ENCODE results near the gene EIF5AL1.
"Not testable (repeated sequence)": the region's sequence is repeated elsewhere in the genome, so short reads cannot be mapped to it uniquely, and the experiment has no call there.

EIF5AL1 gene

DNA sequence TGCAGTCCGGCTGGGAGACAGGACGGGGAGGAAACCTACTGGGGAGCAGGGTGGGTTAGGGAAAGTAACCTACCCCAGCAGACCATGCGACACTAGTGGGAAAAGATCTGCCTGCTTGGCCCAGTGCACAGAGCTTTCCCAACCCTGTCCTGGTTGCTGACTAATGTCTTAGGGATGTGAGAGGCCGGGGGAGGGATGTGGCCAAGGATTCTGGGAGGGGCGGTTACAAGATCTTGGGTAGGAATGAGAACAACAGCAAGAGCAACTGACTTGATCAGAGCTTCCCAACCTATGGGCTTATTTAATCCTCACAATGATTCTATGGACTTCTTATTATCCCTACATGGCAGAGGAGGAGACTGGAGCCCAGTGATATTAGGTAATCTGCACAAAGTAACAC lies 24.0 kb upstream of the EIF5AL1 start:
- no peak for DNase-seq

- DNase-seq, result no peak
Measured at GRCh38 chr10:79488870-79489269, 23.5 kb upstream of the EIF5AL1 start.

DNA sequence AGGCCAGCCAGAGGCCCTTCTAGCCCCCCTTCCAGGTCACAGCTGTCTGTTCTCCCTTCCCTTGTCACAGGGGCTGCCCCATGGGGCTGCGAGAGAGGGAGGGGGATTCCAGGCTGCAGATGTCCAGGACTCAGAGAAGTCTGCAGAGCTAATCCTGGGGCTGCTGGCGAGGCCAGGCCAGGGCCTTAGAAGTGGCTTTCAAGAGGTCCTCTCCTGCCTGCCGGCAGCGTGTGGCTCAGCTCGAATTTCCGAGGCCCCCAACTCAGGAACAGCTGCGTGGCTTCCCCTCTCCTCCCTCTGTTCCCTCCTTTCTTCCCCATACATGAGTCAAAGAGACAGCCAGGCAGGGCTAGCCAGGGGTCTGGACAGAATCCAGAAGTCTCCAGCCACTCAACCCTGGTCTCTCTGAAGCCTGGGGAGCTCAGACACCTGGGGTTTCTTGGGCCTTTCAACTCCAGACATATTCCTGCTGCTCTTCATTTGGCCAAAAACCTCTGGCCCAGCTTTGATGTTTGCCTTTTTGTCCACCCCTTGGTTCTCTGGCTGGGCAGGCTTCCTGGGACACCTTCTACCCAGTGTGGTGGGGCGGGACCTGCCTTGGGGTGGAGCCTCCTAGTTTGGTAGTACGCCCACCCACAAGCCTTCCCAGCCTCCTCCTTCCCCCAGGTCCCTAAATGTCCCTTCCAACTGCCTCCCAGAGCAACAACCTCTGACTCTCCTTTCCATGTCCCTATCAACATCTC lies 21.8 kb upstream of the EIF5AL1 start:
- no peak for DNase-seq

GRCh38 chr10:79491143-79491835 lies 21.0 kb upstream of the EIF5AL1 start:
- no peak for DNase-seq

GRCh38 chr10:79492256-79492655 lies 20.1 kb upstream of the EIF5AL1 start:
- no peak for DNase-seq

- DNase-seq, result no peak
Measured at GRCh38 chr10:79492839-79493238, 19.5 kb upstream of the EIF5AL1 start.

- no peak for DNase-seq
Measured at GRCh38 chr10:79493806-79494205, 18.5 kb upstream of the EIF5AL1 start.

- DNase-seq, result no peak
Measured at GRCh38 chr10:79494871-79495705, 17.2 kb upstream of the EIF5AL1 start.

- no peak for DNase-seq
Measured at GRCh38 chr10:79495791-79496190, 16.5 kb upstream of the EIF5AL1 start.

GRCh38 chr10:79496896-79497295 lies 15.4 kb upstream of the EIF5AL1 start:
- no peak for DNase-seq

- no peak for DNase-seq
Measured at GRCh38 chr10:79498291-79498829, 14.0 kb upstream of the EIF5AL1 start.

DNA sequence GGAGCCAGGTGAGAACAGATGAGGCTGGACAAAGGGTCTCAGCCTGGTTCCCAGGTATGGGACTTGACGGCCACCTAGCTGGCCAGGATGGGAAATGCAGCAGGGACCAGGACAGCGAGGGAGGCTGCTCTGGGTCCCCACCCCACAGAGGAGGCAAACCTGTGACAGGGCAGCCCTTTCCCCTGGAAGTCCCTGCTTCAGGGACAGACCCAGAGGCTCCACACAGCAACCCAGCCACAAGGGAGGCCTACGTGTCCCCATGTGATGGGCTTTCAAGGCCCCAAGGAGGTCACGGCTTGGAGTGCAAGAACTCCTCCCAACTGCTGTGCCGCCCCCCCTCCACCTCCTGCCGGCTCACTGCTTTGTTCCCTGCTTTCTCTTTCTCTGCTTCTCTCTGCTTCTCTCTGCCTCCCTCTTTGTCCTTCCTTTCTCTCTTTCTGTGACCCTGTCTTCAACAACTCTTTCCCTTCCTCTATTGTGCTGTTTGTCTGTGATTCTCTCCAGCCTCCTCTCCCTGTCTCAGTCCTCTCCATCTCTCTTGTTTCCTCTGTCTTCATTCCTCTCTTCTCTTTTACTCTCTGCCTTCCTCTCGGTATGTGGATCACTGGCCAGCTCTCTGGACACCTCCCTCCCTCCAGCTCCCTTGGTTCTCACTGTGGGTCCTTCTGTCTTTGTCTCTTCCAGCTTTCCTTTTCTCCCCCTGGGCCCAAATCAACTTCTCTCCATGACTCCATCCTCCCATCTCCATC lies 9.6 kb upstream of the EIF5AL1 start:
- no peak for DNase-seq

DNA sequence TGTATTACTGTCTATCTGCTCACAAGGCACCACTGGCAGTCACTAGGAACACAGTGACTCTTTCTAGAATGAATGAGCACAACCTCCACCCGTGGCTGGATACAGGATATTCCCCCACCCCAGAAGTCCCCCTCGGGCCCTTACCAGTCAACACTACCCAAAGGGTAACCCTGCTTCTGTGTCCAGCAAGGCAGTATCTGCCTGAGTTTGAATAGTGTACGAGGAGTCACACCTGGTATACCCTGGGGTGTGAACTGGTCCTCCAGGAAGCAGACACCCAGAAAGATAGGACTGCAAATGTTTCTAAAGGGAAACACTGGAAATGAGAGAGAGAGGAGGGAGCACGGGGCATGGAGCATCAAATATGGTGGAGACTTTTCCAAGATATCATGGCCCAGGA lies 8.5 kb upstream of the EIF5AL1 start:
- not testable (repeated sequence) for DNase-seq

DNA sequence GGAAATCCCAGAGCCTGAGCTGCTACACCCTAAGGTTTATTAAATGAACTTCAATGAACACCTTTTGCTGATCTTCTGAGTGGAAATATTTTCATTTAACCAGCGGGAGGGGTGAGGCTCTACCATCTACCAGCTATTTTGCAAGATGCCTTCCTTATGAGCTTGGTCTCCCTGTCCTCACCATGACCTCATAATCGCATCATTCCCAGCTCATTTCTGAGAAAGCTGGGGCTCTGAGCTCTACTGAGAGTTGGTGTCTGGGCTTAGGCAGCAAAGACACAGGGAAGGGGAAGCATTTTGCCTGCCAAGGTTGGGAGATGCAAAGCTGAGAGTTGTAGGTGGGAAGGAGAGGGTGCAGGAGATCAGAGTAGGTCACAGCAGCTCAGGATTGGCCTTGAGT lies 7.8 kb upstream of the EIF5AL1 start:
- not testable (repeated sequence) for DNase-seq

DNA sequence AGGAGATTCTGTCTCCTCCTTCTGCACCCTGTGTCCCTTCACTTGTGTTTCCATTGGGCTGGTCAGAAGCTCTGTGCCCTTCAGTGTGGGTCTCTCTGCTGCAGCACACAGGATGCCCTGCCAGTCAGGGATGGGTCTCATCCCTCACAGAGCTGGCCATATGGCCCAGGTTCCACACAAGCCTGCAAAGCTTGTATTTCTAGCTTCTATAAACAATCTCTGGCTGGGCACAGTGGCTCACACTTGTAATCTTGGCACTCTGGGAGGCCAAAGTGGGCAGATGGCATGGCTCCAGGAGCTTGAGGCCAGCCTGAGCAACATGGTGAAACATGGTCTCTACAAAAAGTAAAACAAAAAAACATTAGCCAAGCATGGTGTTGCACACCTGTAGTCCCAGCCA lies 7.0 kb upstream of the EIF5AL1 start:
- DNase-seq, result not testable (repeated sequence)

DNA sequence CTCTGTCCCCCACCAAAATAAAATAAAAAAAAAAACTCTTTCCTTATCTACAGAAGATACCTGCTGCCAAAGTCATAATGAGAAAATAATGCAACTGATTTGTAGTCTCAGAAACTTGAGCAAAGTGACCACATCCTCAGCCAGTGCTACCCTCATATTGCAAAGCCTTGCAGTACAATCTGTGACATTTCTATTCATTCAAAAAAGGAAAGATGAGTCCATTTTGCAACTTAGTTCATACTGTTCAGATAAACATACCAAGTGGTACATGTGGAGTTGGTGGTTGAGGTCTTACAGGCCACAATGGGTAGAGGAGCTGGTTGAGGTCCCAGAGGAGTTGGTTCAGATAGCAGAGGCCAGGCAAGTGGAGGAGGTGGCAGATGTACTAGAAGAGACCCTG lies 6.5 kb upstream of the EIF5AL1 start:
- no peak for DNase-seq

GRCh38 chr10:79507440-79508167 lies 4.7 kb upstream of the EIF5AL1 start:
- no peak for DNase-seq

DNA sequence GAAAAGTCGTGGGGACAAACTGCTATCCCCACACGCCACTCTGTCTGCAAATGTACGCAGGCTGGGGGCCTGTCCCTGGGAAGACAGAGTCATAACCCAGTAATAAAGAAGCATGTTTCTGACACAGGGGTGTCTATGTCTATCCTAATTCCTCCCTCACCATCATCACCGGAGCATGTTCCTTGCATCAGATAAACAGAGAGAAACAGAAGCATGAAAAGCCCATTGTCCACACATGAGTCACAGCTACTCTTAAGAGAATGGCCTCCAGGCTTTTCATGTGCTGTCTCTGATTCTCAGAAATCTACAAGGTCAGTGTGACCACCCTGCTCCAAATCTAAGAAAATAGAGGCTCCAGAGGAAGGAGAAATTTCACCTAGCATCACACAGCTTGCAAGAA lies 4.1 kb upstream of the EIF5AL1 start:
- not testable (repeated sequence) for DNase-seq

DNA sequence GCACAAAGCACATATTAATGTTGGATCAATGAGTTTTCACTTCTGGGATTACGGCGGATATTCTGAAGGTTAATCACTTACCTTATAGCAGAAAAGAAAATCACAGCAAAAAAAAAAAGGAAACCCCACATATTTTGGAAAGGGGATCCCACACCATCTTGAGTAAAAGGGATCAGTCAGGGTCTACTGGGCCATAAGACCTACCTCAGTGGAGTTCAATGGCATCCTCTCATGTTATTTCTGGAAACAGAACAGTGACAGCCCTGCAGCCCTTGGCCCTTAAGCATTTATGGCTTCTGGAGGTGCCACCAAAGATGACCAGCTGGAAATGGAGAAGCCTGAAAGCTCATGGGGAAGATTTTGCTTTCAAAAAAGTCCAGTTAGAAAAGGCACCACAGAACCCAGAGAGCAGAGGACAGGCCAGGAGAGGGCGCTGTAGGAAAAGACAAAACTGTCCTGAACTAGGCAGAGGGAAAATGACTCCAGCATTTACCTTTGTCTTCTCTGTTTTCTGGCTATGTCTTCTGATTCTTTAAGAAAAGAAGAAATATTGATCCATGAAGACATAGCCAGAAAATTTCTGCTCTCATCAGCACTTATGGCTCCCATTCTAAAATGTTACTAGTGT lies 2.9 kb upstream of the EIF5AL1 start:
- DNase-seq, result not testable (repeated sequence)

DNA sequence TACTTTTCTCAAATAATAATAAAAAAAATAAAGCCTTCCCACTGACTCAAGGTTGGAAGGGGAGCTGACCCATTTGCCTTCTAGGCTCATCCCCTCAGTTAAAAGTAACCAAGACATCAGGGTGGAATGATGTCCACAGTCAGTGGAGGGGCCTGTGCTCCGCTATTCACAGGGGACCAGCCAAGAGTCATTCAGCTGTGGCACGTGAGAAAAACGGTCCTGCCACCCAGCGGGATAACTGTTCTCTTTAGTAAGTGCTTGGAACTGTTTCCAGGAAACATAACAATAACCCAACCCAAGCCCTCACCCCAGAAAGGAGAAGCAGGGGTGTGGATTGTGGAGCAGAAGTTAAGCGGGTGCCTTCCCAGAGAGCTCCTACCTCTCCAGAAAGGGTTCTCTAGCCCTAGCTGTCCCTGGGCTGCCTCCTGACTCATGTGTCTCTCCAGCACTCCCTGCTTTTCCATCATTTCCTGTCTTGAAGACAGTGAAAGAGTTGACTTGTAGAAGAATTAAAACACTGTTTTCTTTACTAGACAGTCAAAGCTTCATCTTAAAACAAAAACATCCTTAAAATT lies 2.3 kb upstream of the EIF5AL1 start:
- not testable (repeated sequence) for DNase-seq
